HG02973 (cell line): ENCODE data around the gene ATOH1.

Experiments used
- ATAC-seq: cut with Tn5 transposase; IDR thresholded peaks from one replicate; pipeline ENCODE4 v1.9.1; 2021; ENCODE audit warnings: moderate library complexity; ENCODE audit not compliant: unreplicated experiment

Gene ATOH1, protein sequence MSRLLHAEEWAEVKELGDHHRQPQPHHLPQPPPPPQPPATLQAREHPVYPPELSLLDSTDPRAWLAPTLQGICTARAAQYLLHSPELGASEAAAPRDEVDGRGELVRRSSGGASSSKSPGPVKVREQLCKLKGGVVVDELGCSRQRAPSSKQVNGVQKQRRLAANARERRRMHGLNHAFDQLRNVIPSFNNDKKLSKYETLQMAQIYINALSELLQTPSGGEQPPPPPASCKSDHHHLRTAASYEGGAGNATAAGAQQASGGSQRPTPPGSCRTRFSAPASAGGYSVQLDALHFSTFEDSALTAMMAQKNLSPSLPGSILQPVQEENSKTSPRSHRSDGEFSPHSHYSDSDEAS

GRCh38 chr4:93828332-93828994 is at the start of gene ATOH1:
Gene ATOH1, plus strand, starts transcription at chr4:93828753. Its CDS starts 174 bp downstream, at chr4:93828927.
- ATAC-seq: no peak

- ATAC-seq: no peak
These were observed 49.3 kb upstream of the ATOH1 start for GRCh38 chr4:93779228-93779627.

GRCh38 chr4:93780080-93780479 is 48.5 kb upstream of the ATOH1 start:
- ATAC-seq: no peak

GRCh38 chr4:93781198-93781597 is 47.4 kb upstream of the ATOH1 start:
- ATAC-seq: no peak

DNA sequence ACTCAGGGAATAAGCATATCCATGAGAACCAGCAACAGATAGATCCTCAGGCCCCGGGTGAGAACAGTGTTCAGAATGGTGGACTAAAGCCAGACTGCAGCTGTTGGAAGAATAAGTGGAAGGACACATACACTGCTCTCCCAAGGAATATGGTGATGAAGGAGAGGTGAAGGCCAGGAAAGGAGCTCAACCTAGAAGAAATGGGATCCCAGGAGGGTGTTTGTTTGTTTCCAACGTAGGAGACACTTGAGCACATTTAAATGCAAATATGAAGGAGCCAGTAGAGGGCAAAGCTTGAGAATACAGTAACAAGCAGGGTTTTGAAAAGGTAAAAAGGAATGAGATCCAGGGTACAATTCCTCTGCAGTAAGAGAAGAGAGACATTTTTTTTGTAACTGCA is 42.4 kb upstream of the ATOH1 start:
- ATAC-seq: no peak

DNA sequence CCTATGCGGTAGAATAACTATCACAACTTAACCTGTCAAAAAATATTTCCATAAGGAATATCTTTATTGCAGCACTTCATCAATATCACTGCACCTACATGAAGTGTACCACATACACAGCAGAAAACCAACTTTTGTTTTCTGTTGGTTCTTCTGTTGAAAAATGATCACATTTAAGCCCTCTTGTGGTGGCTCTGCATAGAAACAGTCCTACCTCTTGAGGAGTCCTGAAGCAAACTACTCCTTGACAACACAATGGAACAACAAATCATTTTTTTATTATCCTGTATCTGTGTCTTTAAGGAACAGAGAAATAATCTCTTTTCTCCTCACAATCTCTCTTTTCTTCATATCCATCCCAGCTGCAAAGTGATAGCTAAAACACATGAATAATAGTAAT is 39.8 kb upstream of the ATOH1 start:
- ATAC-seq: no peak

- ATAC-seq: peak; percentile 79
These were observed 36.9 kb upstream of the ATOH1 start for GRCh38 chr4:93791570-93792195.

DNA sequence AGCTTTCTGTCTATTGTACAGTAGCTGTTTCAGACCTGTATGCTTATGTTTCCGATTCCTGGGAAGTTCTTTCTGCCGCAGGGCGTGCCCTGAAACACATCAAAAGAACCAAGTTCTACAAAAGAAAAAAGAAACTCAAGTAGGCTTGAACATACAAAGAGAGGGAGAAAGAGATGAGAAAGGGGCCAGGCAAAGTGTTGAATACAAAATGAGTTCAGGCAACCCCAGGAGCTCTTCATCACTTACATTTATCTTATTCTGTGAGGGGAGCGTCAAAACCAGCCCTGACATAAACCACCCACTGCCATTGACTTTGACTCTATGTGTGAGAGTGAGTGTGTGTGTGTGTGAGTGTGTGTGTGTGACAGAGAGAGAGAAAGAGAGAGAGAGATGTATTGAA is 26.5 kb upstream of the ATOH1 start:
- no peak for ATAC-seq

DNA sequence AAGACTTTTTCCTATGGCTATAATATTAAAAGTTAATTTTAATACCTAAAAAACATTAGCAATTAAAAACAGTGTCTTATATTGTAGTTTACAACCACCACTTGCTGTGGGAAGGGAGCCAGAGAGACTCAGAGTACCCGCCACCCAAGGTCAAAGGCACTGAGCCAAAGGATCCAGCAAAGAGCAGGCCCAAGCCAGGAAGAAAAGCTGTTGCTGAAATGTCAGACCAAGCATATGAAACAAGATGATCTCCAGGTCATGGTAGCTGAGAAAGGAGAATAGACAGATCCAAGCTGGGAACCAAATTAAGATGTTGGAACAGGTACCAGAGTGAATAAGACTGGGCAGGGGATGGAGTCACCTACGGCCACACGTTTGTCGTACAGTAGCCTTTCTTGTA is 18.8 kb upstream of the ATOH1 start:
- no peak for ATAC-seq

DNA sequence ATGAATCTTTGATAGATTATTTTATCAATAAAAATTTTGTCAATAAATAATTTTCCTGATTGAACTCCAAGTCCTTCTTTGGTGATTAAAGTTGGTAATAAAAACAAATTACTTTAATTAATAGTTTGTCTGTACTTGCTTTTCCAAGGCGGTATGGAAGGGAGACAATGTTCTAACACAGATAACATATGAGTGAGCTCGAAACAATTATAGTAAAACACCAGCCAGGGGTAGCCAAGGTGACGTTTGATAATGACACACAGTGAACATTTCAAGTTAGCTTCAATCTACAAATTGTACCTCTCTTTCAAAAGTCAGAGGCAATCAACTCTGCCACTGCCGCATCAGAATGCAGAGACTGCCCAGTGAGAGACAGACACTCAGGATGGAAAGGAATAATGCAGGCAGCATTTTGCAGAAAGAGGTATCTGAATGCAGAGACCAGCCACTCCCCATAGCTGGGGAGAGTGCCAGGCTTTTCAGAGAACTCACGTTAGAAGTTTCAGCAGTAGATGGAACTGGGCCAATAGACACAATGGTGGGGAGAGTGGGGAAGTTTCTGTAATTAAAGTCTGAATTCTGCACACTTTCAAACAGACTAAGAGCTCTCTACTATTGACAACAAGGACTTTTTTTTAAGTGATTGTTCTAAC is 18.1 kb upstream of the ATOH1 start:
- ATAC-seq: no peak

- ATAC-seq: no peak
These were observed 15.5 kb upstream of the ATOH1 start for GRCh38 chr4:93813092-93813491.

- ATAC-seq: no peak
These were observed 14.4 kb upstream of the ATOH1 start for GRCh38 chr4:93814141-93814540.

DNA sequence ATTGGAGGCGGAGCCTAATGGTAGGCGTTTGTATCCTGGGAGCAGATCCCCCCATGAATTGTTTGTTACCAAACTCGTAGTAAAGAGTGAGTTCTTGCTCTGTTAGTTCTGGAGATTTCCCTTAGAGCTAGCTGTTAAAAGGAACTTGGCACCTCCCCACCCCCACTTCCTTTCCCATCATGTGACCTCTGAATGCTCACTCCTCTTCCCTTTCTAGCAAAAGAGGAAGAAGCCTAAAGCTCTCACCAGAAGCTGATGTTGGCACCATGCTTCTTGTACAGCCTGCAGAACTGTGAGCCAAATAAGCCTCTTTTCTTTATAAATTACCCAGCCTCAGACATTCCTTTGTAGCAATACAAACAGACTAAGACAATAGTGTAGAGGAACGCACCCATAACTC is 13.8 kb upstream of the ATOH1 start:
- no peak for ATAC-seq

GRCh38 chr4:93825551-93826216 is 2.9 kb upstream of the ATOH1 start:
- no peak for ATAC-seq

- ATAC-seq: no peak
These were observed 1.1 kb upstream of the ATOH1 start for GRCh38 chr4:93827272-93827947.

DNA sequence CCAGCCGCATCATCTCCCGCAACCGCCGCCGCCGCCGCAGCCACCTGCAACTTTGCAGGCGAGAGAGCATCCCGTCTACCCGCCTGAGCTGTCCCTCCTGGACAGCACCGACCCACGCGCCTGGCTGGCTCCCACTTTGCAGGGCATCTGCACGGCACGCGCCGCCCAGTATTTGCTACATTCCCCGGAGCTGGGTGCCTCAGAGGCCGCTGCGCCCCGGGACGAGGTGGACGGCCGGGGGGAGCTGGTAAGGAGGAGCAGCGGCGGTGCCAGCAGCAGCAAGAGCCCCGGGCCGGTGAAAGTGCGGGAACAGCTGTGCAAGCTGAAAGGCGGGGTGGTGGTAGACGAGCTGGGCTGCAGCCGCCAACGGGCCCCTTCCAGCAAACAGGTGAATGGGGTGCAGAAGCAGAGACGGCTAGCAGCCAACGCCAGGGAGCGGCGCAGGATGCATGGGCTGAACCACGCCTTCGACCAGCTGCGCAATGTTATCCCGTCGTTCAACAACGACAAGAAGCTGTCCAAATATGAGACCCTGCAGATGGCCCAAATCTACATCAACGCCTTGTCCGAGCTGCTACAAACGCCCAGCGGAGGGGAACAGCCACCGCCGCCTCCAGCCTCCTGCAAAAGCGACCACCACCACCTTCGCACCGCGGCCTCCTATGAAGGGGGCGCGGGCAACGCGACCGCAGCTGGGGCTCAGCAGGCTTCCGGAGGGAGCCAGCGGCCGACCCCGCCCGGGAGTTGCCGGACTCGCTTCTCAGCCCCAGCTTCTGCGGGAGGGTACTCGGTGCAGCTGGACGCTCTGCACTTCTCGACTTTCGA is 654 bp downstream of the ATOH1 start:
- no peak for ATAC-seq

- no peak for ATAC-seq
These were observed 1.5 kb downstream of the ATOH1 start for GRCh38 chr4:93829820-93830687.

GRCh38 chr4:93831716-93832496 is 3.4 kb downstream of the ATOH1 start:
- ATAC-seq: no peak
